ENCODE data around the gene NECTIN3.

The NECTIN3 gene, protein sequence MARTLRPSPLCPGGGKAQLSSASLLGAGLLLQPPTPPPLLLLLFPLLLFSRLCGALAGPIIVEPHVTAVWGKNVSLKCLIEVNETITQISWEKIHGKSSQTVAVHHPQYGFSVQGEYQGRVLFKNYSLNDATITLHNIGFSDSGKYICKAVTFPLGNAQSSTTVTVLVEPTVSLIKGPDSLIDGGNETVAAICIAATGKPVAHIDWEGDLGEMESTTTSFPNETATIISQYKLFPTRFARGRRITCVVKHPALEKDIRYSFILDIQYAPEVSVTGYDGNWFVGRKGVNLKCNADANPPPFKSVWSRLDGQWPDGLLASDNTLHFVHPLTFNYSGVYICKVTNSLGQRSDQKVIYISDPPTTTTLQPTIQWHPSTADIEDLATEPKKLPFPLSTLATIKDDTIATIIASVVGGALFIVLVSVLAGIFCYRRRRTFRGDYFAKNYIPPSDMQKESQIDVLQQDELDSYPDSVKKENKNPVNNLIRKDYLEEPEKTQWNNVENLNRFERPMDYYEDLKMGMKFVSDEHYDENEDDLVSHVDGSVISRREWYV

GRCh38 chr3:111071257-111072030 is at the start of gene NECTIN3:
Gene NECTIN3, plus strand, starts transcription at chr3:111071816. Its CDS starts 202 bp downstream, at chr3:111072018.
- DNase-seq (ENCODE audit: low spot score), result peak; percentile 75

GRCh38 chr3:111027868-111028267 is 43.7 kb upstream of the NECTIN3 start:
- DNase-seq (ENCODE audit: low spot score), result no peak

- DNase-seq (ENCODE audit: low spot score), result no peak
Measured at GRCh38 chr3:111031538-111031937, 40.1 kb upstream of the NECTIN3 start.

- DNase-seq (ENCODE audit: low spot score), result no peak
Measured at GRCh38 chr3:111032677-111033076, 38.9 kb upstream of the NECTIN3 start.

GRCh38 chr3:111033470-111034050 is 38.1 kb upstream of the NECTIN3 start:
- DNase-seq (ENCODE audit: low spot score), result no peak

DNA sequence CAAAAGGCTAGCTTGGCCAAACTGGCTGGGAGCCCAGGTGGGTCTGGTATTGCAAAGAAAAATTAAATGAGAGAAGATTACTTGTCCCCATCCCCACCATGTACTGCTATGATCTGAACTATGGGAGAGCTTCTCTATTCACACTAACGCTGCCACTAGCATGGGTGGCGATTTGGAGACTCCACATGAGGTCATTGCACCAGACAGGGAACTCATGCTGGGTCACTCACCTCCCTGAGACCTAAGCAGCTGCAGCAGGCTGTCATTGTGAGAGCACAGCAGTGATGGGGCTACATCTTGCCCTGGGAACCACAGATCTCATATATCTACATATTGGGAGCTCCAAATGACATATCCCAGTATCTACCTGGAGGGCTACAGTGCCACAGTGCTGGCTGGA is 36.3 kb upstream of the NECTIN3 start:
- DNase-seq (ENCODE audit: low spot score), result no peak

DNA sequence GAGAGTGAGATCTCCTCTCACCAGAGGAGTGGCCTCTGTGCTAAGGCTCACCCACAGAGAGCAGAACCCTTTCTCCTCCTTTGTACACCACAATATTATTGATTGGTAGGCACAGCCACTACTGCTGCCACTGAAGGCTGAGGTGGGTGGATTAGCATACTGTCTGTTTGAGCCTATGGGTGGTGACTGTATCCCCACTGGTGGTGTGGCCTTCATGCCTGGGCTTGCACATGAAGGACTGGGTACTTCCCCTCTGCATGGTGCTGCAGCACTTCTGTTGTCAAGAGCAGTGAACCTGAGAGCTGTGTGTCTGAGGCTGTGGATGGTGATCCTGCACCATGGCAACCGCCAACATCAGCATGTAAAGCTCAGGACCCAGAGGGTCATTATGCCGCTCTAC is 35.7 kb upstream of the NECTIN3 start:
- DNase-seq (ENCODE audit: low spot score), result no peak

- no peak for DNase-seq (ENCODE audit: low spot score)
Measured at GRCh38 chr3:111040959-111041358, 30.7 kb upstream of the NECTIN3 start.

DNA sequence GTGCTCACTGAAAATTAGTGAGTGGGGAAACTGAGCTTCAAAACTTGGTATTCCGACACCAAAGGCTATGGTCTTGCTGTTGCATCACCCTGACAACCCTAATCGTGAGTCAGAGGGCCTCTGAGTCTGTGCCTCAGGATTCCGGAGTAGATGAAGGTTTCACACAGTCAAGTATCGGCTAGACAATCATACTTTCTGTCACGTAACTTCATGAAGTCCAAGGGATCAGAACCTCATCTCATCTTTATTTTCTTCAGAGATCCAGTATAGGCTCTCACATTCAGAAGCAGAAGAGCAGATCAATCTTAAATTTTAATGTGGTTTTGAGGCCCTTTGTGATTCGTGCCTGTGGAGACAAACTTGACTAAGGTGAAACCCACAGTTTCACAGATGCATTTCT is 26.1 kb upstream of the NECTIN3 start:
- no peak for DNase-seq (ENCODE audit: low spot score)

DNA sequence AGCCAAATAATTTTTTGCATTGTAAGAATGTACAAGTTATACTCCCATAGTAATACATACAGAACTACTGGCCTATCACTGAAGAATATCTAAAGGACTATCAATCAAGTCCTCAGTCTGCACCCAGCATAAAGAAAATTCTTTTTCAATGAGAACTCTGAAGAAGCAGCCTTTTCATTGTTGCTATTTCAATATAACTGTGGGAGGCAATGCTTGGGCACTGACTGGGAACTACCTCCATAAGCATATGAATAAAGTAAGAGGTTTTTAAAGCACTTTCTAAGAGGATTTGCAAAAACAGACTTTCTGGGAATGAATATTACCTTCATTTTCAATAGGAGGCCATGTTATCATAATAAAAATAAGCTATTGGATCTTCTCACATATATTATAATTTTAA is 24.6 kb upstream of the NECTIN3 start:
- no peak for DNase-seq (ENCODE audit: low spot score)

DNA sequence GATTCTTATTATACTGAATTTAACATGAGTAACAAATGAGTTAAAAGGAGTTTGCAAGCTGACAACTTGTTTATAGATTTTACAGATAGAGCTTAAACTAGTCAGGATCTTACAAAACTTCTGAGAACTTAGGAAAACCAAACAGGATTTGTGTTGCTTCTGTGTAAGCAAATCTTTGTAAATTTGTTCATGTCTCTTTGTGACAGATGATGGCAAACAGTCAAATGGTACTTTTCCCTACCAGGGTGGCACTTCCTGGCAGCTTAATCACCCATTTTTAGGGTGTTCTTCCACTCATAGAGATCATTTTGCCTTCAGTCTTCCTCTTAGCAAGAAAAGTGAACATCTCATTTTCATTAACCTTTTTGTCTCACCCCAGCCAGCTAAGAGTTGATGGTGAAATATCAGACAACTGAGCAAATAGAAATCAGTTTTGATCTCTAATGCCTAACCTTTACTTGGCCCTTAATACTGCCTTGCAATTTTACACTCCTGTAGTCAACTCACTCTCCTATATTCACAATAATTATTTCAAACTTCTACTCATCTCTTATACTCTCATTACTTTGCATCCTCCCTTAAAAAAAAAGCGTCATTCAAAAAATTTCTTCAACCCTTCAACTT is 23.7 kb upstream of the NECTIN3 start:
- no peak for DNase-seq (ENCODE audit: low spot score)

GRCh38 chr3:111051354-111051753 is 20.3 kb upstream of the NECTIN3 start:
- DNase-seq (ENCODE audit: low spot score), result no peak

DNA sequence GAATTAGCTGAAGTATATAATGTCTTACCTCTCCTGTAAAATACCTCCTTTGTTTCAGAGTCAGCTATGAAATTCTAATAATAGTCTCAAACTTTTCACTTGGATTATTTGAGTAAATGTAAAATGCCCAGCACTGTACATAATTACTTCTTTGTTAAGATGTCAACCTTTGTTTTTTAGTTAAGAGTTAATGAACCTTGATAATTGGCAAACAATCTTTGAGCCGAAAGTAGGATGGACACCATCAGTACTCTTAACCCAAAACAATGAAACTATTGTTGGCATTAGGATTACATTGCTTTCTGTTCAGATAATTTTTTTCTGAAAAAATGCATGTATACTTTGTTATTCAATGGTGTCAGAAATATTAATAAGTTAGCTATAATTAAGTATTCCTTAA is 3.0 kb upstream of the NECTIN3 start:
- DNase-seq (ENCODE audit: low spot score), result no peak

DNA sequence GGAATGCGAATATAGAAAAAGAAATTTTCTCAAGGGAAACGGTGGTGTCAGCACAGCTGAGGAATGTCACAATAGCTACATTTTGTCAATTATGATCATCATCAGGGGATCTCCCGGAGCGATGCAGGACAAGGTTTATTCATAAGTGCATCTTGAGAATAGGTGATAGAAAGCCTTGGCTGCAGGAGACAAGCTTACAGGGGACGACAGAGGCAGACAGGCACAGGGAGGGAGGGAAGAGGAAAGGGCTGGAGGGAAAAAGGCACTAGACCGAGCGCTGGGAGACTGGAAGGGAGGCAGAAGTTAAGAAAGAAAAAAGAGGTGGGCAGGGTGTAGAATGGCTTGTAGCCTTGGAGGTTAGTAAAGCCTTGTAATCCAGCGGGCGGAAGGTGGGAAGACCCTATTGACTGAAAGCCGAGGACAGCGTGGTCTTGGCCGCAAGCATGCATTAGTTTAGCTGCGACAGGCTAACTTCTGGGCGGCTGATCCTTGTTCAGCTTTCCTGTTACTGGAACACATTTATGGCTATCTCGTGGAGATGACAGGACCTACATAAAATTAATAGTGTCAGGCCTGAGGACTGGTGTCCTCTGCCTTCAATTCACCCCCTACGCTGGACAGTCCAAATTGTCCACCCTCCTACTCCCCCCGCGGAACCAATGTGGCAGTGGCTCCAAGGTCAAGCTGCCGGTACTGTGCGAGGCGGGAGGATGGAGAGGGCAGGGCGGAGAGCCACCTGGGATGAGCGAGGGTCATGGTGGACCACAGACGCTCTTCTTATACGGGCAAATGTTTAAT is 1.4 kb upstream of the NECTIN3 start:
- no peak for DNase-seq (ENCODE audit: low spot score)

DNA sequence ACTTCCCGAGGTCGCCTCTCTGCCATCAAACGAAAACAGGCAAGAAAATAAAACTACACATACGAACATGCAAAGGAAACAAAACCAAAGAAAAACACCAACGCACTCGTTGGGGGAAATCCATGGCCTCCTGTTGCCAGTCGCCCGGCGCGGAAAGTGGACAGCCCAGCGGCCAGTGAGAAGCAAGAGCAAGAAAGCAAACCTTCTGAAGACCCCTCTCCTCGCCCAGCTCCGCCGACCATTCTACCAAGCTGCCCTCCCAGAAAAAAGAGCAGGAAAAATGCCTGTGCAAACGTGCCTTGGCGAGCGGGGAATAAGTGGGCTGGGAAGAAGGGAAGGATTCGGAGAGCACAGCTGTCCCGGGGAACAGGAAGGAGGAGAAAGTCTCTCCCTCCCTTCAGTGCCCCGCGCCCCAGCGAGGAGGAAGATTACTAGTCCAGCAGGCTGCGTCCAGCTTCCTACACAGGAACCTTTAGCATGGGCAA is 802 bp upstream of the NECTIN3 start:
- no peak for DNase-seq (ENCODE audit: low spot score)

- DNase-seq (ENCODE audit: low spot score), result no peak
Measured at GRCh38 chr3:111072031-111072921, 660 bp downstream of the NECTIN3 start.

GRCh38 chr3:111073218-111073617 is 1.6 kb downstream of the NECTIN3 start:
- DNase-seq (ENCODE audit: low spot score), result no peak

GRCh38 chr3:111076732-111077131 is 5.1 kb downstream of the NECTIN3 start:
- DNase-seq (ENCODE audit: low spot score), result no peak

DNA sequence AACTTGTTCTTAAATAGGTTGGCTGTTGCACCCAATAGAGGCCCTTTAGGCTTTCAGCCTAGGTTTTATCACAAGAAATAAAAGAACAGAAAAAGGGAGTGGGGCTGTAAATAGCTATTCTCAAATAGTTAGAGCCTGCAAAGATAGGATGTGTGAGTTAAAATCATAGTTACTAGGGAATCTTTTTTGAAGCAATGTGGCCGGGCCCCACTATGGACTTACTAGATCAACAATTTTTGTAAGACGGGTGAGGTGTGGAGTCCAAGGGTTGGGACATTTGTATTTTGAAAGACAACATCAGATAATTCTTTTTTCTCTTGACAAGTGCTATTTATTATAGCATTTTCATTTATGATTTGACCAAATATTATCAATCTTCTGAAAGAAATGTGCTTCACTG is 5.8 kb downstream of the NECTIN3 start:
- no peak for DNase-seq (ENCODE audit: low spot score)

GRCh38 chr3:111080413-111080812 is 8.8 kb downstream of the NECTIN3 start:
- DNase-seq (ENCODE audit: low spot score), result no peak
